Keratinocyte (primary cell): Measurements from ENCODE around the gene DPH5. TPM values are rescaled to one million over a fixed set of nuclear protein-coding genes. Genes with fewer than 3 reads are reported as not detected.

Source experiments
- DNase-seq: peaks from one replicate; pipeline ENCODE4 v3.0.0-alpha.2; 2011; ENCODE audit warnings: low read depth, missing footprints, low spot score
- FAIRE-seq: peaks from 2 replicates; lab custom pipeline; 2011; peaks lifted over from hg19 to GRCh38; lab: Jason Lieb, UNC
- H2AFZ ChIP-seq: 2 replicates; pipeline ENCODE4 v1.6.0; 2012; ENCODE audit warnings: low read length, control low read depth, inconsistent platforms; ENCODE audit not compliant: control insufficient read depth
- H3K27ac ChIP-seq: 2 replicates; pipeline ENCODE4 v1.5.1; 2011; ENCODE audit warnings: low read length; ENCODE audit not compliant: control insufficient read depth, insufficient read depth
- H3K27me3 ChIP-seq: 3 replicates; pipeline ENCODE4 v1.6.0; 2011; ENCODE audit warnings: low read length; ENCODE audit not compliant: control insufficient read depth, insufficient read depth; ENCODE audit errors: extremely low read depth
- H3K36me3 ChIP-seq, 2 experiments: 2 replicates in 1 of 2; 3 replicates in 1 of 2; pipeline ENCODE4 v1.5.1; 2011; ENCODE audit warnings: low read length in 2 of 2, mild to moderate bottlenecking in 1 of 2; ENCODE audit not compliant: control insufficient read depth in 2 of 2, insufficient read depth in 2 of 2; ENCODE audit errors: extremely low read depth in 1 of 2
- H3K4me1 ChIP-seq: 3 replicates; pipeline ENCODE4 v1.5.1; 2011; ENCODE audit warnings: low read length; ENCODE audit not compliant: control insufficient read depth, insufficient read depth; ENCODE audit errors: extremely low read depth
- H3K4me2 ChIP-seq: 3 replicates; pipeline ENCODE4 v1.6.0; 2011; ENCODE audit warnings: low read depth, low read length; ENCODE audit not compliant: control insufficient read depth, insufficient read depth; ENCODE audit errors: extremely low read depth
- H3K4me3 ChIP-seq, 3 experiments: fragments of 200-600 bp in 1 of 3; sonication (generic) in 1 of 3; 2 replicates in 2 of 3; 3 replicates in 1 of 3; pipeline ENCODE4 v1.5.1; 2011 to 2016; ENCODE audit warnings: low read length in 3 of 3, mild to moderate bottlenecking in 3 of 3, control low read depth in 2 of 3, inconsistent platforms in 1 of 3, low read depth in 1 of 3, mixed read lengths in 1 of 3, mixed run types in 1 of 3, moderate library complexity in 1 of 3; ENCODE audit not compliant: control insufficient read depth in 2 of 3, insufficient read depth in 2 of 3; ENCODE audit errors: extremely low read depth in 1 of 3
- H3K79me2 ChIP-seq: 2 replicates; pipeline ENCODE4 v1.6.0; 2012; ENCODE audit warnings: low read length; ENCODE audit not compliant: control insufficient read depth, insufficient read depth
- H3K9ac ChIP-seq: 3 replicates; pipeline ENCODE4 v1.6.0; 2011; ENCODE audit warnings: low read length; ENCODE audit not compliant: control insufficient read depth, insufficient read depth; ENCODE audit errors: extremely low read depth
- H3K9me1 ChIP-seq: 3 replicates; pipeline ENCODE4 v1.6.0; 2011; ENCODE audit warnings: low read length; ENCODE audit not compliant: control insufficient read depth, insufficient read depth; ENCODE audit errors: extremely low read depth
- H3K9me3 ChIP-seq: 2 replicates; pipeline ENCODE4 v1.5.1; 2012; ENCODE audit warnings: low read depth, low read length; ENCODE audit not compliant: control insufficient read depth
- H4K20me1 ChIP-seq: 3 replicates; pipeline ENCODE4 v1.6.0; 2011; ENCODE audit warnings: low read length; ENCODE audit not compliant: control insufficient read depth, insufficient read depth; ENCODE audit errors: extremely low read depth
- CTCF ChIP-seq, 3 experiments: IDR thresholded peaks in 1 of 3; conservative IDR thresholded peaks in 1 of 3; optimal IDR thresholded peaks in 1 of 3; 2 replicates in 2 of 3; 3 replicates in 1 of 3; pipeline versions ENCODE3 to v1.5.1; 2011; ENCODE audit warnings: low read length in 3 of 3, mild to moderate bottlenecking in 3 of 3, moderate library complexity in 2 of 3, control low read depth in 1 of 3, inconsistent platforms in 1 of 3; ENCODE audit not compliant: insufficient read depth in 2 of 3; ENCODE audit errors: extremely low read depth in 1 of 3
- EZH2 ChIP-seq: IDR thresholded peaks from one replicate; pipeline ENCODE4 v1.6.1; 2012; ENCODE audit warnings: inconsistent platforms, mild to moderate bottlenecking, low read length, moderate library complexity
- dilution Hi-C: fragments of 300-500 bp; cut with MboI; formaldehyde crosslinking; loops from one replicate; pipeline ENCODE4 v1.7.0; 2020; ENCODE audit warnings: low sequenced_read_pairs; ENCODE audit not compliant: extremely low pct_ligation_motif_present
- polyA plus RNA-seq, 5 experiments: library from polyadenylated mRNA; depleted of rRNA in 3 of 5; stranded (reverse) in 3 of 5; stranded (forward) in 1 of 5; unstranded in 1 of 5; fragments of >200 nt; gene quantifications; 1 replicate in 1 of 5; 2 replicates in 3 of 5; 3 replicates in 1 of 5; pipeline versions ENCODE4 v1.2.1 to v1.2.3, GENCODE V29; 2011 to 2012; ENCODE audit warnings: missing spikeins in 2 of 5, low read depth in 1 of 5, low replicate concordance in 1 of 5

The DPH5 gene
- polyA plus RNA-seq, 1 donor (not counting 4 experiments of a cell fraction or from before 2014, with no cell fraction given) = 98.0 TPM

GRCh38 chr1:101005183-101005582, 20.4 kb downstream of the DPH5 start:
- Histone ChIP-seq H3K4me3 (no peak overlapping the region), H3K27ac (no peak overlapping the region), H3K9me1 (no peaks in the 10 kb centered on the region), H3K27me3 (no peaks in the 10 kb centered on the region), H3K79me2 (no peaks in the 10 kb centered on the region), H3K36me3 (peaks cover 5 to 8% of the 10 kb centered on the region in 2 experiments), H3K9ac (no peak overlapping the region), H2AFZ (no peak overlapping the region), H4K20me1 (no peaks in the 10 kb centered on the region), H3K4me1 (peaks cover 12% of the 10 kb centered on the region), H3K9me3 (no peaks in the 10 kb centered on the region), H3K4me2 (no peak overlapping the region)
- dilution Hi-C loops = no loop called here
- no peak for DNase-seq
- TF ChIP-seq CTCF (optimal IDR thresholded peaks at IDR 0.05 in 1 of 3, IDR thresholded peaks at IDR 0.05 in 1 of 3, conservative IDR thresholded peaks at IDR 0.05 in 1 of 3; ENCODE audit: extremely low read depth in 1 of 3, insufficient read depth in 2 of 3, low read length in 3 of 3) = no peak
- TF ChIP-seq EZH2 = no peak
- no peak for FAIRE-seq

- Histone ChIP-seq H3K4me1 (peaks cover 12% of the 10 kb centered on the region), H3K27me3 (no peaks in the 10 kb centered on the region), H3K9me3 (no peaks in the 10 kb centered on the region), H3K9me1 (no peaks in the 10 kb centered on the region), H3K27ac (no peak overlapping the region), H4K20me1 (no peaks in the 10 kb centered on the region), H3K4me2 (no peak overlapping the region), H3K4me3 (no peak overlapping the region), H3K79me2 (no peaks in the 10 kb centered on the region), H3K9ac (no peak overlapping the region), H3K36me3 (peaks cover 3 to 8% of the 10 kb centered on the region in 2 experiments), H2AFZ (no peak overlapping the region)
- no peak for TF ChIP-seq CTCF (optimal IDR thresholded peaks at IDR 0.05 in 1 of 3, IDR thresholded peaks at IDR 0.05 in 1 of 3, conservative IDR thresholded peaks at IDR 0.05 in 1 of 3; ENCODE audit: extremely low read depth in 1 of 3, insufficient read depth in 2 of 3, low read length in 3 of 3)
- TF ChIP-seq EZH2 = no peak
- dilution Hi-C loops = no loop called here
- FAIRE-seq (no peak), DNase-seq (no peak)
Measured at GRCh38 chr1:101004670-101005069, 20.9 kb downstream of the DPH5 start.
